ENCODE results near the gene MYO1D.
A peak's percentile ranks its signal among the peaks of the same experiment; 100 is the strongest.

Gene MYO1D

DNA sequence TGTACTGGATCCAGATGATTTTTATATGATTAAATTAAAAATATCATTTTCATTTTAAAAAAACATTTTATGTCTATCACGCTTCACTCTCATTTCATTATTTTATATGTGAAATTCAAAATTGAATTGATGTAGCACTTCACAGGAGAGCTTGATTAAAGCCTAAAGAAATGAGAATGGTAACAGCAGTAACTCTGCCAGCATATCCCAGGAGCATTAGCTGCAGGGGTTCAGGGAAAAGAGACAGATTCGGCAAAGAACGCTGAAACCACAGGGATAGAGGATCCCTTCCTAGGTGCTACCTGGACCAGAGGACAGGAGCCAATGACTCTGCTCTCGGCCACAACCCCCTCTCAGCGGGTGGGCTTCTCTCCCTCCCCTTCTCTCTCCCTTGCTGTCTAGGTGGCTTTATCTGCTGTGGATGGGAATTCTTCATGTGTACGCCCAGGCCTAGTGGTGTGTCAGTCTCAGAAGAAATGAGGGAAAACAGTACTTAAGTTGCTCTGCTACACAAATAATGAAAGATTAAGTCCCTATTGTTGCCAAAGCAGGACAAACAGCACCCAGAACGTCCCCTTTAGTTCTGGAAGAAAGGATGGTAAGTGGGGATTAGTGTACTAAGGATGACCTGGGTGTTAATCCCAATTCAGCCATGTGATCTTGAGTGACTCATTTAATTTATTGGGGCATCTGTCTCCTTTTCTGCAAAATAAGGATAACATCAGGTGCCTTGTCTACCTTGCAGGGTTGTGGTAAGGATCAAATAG is 266.9 kb downstream of the MYO1D start:
- DNase-seq: peak; percentile 29

- peak; percentile 19 for DNase-seq
These were observed 267.8 kb downstream of the MYO1D start for GRCh38 chr17:32609085-32609484.

- no peak for DNase-seq
These were observed 268.7 kb downstream of the MYO1D start for GRCh38 chr17:32608267-32608666.

- no peak for DNase-seq
These were observed 272.0 kb downstream of the MYO1D start for GRCh38 chr17:32604966-32605365.

DNA sequence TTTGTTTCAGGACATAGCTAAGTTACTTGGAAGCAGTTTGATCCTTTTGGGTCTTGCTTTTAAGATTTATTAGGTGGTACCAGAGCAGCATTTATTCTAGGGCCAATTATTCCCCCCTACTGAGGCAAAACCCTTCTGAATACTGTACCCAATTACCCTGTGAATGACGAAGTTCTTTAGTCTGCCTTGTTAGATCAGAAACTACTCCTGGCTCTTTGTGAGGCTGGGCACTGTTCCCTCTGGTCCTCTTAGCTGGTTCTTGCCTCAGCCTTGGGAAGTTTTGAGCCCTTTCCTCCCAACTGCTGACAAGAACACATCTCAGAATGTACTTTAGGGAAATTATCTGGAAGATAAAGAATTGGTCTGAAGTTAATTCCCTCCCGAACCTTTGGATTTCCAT is 274.5 kb downstream of the MYO1D start:
- no peak for DNase-seq

DNA sequence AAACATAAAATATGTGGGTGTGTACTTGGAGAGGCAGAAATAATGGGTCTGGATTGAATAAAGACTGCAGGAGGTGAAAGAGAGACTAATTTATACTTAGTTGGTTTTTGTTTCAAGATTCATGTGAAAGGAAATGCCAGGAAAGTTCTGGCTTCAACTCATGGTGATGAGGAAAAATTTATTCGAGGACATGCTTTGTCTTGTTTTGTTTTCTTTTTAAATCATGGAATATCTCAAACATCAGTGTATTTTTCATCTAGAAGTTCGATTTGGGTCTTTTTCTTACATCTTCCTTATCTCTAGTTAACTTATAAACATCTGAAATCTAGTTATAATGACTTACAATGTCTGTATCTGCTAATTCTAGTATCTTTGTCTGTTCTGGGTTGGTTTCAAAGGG is 275.1 kb downstream of the MYO1D start:
- no peak for DNase-seq

GRCh38 chr17:32596628-32597027 is 280.3 kb downstream of the MYO1D start:
- no peak for DNase-seq

- DNase-seq: no peak
These were observed 280.7 kb downstream of the MYO1D start for GRCh38 chr17:32596206-32596605.

GRCh38 chr17:32593003-32593402 is 283.9 kb downstream of the MYO1D start:
- no peak for DNase-seq

DNA sequence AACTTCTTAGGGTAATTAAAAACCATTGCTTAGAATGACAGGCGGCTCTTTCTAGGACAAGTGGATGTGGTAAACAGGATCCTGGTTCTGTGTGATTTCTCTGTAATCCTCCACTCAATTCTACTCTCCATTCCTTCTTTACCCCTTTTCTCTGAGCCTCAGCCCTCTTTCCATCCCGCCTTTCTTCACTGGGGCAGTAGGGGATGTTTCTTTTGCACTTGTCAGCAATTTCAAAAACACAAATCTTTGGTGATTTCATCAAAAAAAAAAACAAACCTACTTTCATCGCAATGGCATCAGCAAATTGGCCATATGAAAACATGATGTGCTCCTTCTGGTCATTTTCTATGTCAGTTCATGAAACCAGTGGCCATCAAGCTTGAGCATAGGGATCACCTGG is 285.5 kb downstream of the MYO1D start:
- DNase-seq: no peak

GRCh38 chr17:32590974-32591373 is 285.9 kb downstream of the MYO1D start:
- DNase-seq: peak; percentile 49

GRCh38 chr17:32588982-32589381 is 287.9 kb downstream of the MYO1D start:
- DNase-seq: peak; percentile 36

- no peak for DNase-seq
These were observed 288.8 kb downstream of the MYO1D start for GRCh38 chr17:32588135-32588534.

DNA sequence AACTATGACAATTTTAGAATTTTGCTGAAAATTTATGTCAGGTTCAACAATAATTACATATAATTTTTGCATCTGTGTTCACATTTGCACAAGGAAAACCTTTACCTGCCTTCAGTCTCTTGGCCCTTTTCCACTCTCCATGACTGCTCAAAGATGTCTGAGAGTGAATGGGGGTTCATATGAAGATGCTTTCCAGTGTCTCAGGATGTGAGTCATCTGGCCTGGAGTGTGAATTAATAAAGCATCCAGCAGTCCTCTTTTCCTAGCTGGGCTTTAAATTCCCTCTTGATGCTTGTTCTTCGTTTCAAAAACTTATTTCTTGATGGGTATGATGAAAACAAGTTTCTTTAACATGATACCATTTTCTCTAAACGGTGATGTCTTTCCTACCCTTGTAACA is 290.3 kb downstream of the MYO1D start:
- no peak for DNase-seq

GRCh38 chr17:32584792-32585191 is 292.1 kb downstream of the MYO1D start:
- no peak for DNase-seq

DNA sequence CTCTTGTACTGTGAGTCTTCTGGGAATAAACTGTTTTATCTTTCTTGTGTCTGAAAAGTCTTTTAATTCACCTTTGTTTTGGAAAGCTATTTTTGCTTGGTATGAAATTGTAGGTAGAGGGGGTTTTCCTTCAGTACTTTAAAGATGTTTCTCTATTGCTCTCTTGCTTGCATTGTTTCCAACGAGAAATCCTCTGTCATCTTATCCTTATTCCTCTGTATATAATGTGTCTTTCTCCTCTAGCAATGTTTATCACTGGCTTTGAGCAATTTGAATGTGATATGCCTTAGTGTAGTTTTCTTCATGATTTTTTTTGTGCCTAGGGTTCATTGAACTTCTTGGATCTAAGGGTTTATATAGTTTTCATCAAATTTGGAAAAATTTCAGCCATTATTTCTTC is 293.9 kb downstream of the MYO1D start:
- no peak for DNase-seq

DNA sequence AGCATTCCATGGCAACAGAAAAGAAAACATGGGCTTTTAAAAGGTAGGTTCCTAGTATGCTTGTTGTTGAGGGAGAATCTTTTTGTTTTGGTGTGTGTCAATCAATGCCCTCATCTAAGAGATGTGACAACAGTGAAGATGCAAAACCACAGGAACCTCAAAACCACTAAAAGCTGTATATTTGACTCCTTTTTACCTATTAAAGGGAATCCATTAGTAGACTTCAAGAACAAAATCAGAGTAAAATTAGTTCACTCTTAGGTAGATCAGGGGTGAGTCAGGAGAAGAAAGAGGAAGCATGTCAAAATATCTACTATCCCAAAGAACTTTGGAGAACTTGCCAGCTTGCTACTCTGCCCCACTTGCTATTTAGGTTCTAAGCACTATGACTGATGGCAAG is 301.1 kb downstream of the MYO1D start:
- no peak for DNase-seq

- DNase-seq: no peak
These were observed 306.9 kb downstream of the MYO1D start for GRCh38 chr17:32570081-32570396.

- DNase-seq: no peak
These were observed 307.5 kb downstream of the MYO1D start for GRCh38 chr17:32569171-32570080.

- no peak for DNase-seq
These were observed 308.2 kb downstream of the MYO1D start for GRCh38 chr17:32568705-32569104.

GRCh38 chr17:32567511-32567910 is 309.4 kb downstream of the MYO1D start:
- no peak for DNase-seq

- DNase-seq: no peak
These were observed 309.8 kb downstream of the MYO1D start for GRCh38 chr17:32567086-32567485.

DNA sequence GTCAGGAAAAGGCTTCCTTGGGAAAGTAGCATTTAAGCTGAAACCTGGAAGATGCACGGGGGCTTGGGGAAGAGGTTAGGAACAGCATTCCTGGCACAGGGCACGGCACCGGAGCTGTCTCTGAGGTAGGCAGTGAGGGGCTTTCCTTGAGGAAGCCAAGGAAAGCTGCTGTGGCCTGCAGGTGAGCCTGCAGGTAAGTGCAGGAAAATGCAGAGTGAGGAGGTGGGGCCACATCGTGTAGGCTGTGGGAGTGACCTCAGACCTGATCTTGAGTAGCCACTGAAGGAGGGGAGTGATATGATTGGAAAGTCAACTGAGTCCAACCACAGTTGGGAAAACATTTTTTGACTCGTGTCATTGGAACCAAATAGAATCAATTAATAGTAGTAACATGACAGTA is 310.6 kb downstream of the MYO1D start:
- DNase-seq: no peak

GRCh38 chr17:32565401-32565800 is 311.5 kb downstream of the MYO1D start:
- peak; percentile 76 for DNase-seq

All from NCI-H146 (cell line).